NCI-H187 treated with DMSO at 0.1 percent for 48 hours (cell line): ENCODE results near the gene ELAVL3.

Experiments
- DNase-seq: peaks from one replicate; lab custom pipeline; 2025; lab: John Stamatoyannopoulos, UW

The ELAVL3 gene

DNA sequence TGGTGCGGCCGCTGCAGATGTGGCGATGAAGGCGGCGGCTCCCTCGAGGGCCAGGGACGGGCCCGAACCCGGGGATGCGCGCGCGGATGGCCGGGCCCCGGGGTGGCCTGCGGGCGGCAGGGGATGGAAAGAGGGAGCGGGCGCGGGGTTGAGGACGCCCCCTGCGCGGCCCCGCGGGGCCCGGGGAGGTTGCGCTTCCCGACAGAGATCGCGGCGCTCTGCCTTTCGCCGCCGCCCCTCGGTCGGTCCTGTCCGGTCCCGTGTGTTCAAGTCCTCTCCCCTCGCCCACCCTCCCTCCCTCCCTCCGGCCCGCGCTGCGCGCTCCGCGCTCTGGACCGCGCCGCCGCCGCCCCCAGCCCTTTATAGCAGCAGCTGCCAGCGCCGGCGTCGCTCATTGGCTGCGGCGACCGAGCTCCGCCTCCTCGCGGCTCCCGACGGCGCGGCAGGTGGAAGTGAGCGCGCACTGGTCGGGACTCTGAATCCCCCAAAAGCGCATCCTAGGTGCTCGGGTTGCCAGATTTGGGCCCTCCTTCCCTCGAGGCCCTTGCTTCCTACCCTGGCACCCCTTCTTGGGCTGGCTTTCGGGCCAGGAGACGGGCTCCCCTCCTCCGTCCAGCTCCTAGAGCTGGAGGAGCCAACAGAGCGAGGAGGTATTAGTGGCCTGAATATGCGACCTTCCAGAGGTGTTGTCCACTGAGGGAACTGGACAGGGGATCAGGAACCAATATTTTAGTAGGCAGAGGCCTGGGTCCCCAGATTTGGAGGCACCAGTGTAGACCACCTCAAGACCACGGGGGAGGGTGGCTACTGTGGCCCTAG, at the start of gene ELAVL3:
Gene ELAVL3 (minus strand): TSS at position 332 of the 819 bp plus-strand sequence. CDS start 438 bp downstream, outside the sequence.
- no peak for DNase-seq

DNA sequence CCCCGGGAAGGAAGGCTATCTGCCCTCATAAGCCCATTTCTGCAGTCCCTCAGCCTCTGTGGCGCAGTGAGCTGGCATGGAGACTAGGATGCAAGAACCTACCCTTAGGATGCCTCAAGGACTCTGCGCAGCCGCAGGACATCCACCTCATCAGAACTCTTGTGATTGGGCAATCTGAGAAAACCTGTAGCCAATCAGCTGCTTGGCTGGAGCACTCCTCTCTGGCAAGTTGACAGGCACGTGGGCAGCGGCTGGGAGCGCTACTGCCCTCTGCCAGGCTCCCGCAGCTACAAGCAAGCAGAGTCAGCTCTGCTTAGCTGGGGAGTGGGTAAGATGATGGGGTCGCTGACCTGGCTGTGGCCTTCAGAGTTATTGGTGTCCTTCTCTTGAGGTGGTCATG, 49.6 kb upstream of the ELAVL3 start:
- no peak for DNase-seq

DNA sequence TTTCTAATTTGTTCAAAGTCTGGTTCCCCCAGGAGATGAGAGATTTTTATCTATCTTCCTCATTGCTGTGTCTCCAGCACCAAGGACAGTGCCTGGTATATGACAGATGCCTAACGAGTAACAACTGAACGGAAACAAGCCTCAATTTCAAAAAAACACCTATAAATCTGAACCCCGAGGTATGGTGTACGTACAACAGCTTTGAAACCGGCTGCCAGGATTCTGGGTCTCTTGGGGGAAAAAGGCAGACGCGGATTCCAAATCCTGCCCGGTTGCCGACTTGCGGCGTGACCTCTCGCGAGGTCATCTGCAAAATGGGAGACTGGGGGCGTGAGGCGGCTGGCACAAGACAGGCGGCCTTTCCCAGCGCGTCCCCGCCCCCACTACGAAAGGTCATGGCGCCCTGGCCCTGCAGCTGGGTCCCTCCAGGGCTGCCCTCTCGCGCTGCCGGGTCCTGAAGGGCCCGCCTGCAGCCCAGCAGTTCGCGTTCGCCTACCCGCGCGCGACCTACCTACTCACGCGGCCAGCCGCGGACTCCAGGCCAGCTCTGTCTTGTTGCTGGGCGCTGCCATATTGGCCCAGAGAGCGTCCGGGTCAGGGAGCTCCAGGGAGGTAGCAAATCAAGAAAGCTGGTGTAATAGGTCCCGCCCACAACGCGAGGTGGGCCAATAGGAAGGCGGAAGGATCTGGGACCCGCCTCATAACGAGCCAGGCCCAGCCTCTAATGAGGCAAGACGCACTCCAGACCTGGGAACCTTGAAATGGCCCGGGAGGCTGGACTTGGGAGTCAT, 47.9 kb upstream of the ELAVL3 start, which contains the start of gene ECSIT:
Gene ECSIT (minus strand): TSS at position 584 of the 791 bp plus-strand sequence. CDS start 9,964 bp downstream, outside the sequence.
- DNase-seq = peak; percentile 72

DNA sequence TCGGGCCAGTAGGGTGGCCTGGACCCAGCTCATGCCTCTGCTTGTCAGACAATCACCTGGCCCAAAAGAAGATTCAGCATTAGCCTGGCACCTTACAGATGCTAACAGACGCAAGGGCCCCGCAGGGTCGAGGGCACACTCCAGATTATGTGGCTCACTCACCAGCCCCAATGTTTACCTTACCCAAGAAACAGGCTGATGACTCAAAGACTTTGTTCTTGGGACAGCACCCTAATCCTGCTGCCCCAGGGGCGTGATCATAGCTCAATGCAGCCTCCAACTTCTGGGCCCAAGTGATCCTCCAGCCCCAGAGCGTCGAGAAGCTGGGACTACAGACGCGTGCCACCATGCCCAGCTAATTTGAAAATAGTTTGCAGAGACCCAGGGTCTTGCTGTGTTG, 38.3 kb upstream of the ELAVL3 start:
- DNase-seq = no peak

DNA sequence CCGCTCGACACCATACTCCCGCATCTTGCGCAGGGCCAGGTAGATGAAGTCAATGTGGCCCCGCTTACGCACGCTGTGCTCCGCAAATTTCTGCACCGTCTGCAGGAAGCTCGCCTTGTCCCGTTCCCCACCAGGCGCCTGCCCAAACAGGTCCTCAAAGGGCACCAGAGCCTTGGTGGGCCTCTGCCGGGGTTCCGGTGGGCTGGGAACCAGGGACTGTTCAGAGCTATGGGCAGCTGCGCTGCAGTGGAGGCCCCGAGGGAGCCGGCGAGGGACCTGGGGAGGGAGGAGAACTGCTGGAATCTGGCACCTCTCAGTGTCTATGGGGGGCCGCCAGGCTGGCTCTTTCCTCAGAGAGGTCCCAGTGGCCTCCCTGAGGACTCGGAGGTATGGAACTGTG, 33.1 kb upstream of the ELAVL3 start:
- no peak for DNase-seq

DNA sequence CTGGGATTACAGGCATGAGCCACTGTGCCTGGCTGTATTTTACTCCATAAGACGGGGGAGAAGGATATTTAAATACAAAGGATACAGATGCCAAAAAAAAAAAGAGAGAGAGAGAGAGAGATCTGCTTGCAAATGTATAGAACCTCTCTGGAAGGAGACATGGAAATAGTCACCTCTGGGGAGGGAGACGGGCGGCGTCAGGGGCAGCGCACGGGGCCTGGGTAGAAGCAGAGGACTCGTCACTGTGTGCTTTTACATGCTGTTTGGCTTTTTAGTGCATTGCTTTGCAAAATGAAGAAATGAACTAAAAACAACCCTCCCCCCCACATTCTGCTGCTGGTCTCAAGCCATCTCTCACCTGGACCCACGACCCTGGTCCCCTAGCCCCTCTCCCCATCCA, 29.6 kb upstream of the ELAVL3 start:
- DNase-seq = no peak

DNA sequence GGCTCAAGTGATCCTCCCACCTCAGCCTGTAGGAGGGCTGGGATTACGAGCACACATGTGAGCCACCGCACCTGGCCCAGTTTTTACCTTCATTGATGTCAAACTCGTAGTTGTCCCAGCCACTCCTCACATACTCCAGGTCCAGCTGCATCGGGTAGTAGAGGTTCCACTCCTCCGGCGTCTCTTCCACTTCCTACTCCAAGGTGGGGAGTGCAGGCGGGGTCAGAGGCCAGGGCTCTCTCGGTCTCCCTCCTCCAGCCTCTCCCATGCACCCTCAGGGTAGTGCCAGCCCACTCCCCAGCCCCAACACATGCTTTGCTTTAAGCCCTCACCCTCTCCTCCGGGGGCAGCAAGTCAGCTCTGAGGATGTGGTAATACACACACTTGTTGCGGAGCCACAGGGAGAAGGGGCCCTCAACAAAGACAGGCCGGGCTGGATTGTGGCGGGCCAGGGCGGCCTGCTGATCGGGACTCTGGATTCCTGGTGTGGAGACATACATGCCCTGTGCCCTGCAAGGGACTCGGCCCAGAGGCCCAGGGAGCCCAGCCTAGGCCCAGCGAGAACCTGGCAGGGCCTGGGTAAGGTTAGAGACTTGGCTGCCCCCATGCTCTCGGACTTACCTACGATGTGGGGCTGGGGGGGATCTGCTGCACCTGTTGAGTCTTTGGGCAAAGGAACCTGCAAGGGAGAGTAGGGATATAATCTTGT, 26.7 kb upstream of the ELAVL3 start:
- no peak for DNase-seq

DNA sequence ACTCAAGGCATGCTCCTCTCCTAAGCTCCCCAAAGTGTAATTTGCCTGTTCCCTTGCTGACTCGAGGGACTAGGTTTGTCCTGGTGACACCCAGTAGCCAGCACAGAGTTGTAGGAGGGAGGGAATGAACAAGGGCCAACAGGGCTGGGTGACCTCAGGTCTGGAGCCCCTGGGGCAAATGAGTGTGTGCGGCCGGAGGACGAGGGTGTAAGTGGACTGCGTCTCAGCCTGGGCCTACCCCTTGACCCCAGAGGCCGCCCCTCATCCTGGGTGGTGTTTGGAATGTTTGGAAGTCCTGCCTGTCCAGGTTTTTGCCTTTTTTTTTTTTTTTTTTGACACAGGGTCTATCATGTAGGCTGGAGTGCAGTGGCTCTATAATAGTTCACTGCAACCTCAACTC, 26.1 kb upstream of the ELAVL3 start:
- DNase-seq = no peak

DNA sequence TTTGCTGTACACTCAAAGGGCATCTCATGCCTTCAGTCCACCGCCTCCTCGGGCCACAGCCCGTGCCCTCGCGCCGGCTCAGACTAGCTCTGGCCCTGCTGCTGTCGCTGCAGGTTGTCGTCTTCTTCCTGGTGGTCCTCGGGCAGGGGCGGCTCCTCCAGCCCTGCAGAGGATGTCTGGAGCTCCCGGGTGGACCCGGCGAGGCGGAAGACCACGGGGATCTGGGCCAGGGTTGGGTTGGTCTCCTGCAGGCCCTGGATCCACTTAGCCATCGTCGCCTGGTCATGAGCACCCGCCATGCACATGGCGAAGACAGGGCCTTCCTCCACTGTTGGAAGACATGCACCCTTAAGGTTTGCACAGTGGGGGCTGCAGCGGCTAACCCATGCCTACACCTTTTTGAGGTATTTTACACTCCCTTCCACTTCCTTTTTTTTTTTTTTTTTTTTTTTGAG, 25.3 kb upstream of the ELAVL3 start:
- no peak for DNase-seq

DNA sequence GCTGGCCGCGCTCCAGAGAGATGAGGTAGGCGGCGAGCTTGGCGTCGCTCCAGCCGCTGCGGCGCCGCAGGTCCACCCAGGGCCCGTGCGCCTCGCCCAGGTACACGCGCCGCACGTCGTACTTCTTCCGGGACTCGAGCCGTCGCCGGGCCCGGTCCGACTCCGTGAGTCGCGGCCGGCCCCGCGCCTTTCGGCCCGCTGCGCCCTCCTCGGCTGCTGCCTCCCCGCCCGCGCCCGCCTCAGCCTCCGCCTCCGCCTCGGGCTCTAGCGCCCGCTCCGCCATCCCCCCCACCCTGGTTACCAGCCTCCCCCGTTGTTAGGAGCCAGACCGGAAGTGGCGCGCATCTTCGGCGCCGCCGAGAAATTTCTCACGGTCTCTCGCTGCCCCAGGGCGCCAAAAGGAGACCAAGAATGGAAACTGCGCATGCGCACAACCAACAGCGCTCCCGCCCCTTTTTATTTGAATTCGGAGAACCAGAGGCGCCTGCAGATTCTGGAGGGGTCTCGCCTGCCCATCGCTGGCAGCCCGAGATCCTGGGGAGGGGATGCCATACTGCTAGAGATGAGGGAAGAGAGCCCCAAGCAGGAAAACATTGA, 24.8 kb upstream of the ELAVL3 start, which contains the start of gene ZNF653:
Gene ZNF653 (minus strand): TSS at position 336 of the 597 bp plus-strand sequence. CDS start 53 bp downstream, at position 283.
- peak; percentile 32 for DNase-seq

DNA sequence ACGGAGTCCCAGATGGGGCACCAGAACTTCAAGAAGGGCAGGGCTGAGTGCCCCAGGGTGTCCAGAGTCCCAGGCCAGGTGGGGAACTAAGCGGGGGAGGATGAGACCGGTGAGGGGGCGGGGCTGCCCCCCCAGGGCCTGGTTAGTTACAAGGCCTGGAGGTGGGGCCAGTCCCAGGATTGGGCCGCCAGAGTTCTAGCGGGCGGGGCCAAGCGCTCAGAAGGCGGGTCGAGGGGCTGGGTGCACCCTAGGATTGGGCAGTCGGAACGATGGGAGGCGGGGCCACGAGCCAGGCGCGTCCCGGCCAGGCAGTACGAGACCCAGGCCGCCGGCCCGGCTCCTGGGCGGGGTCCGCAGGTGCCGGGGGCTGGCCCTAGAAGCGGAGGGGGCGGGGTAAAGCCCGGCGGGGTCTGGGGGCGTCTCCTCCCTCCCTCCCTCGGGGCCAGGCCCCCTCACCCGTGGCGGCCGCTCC, 24.2 kb upstream of the ELAVL3 start:
- DNase-seq = peak; percentile 55

DNA sequence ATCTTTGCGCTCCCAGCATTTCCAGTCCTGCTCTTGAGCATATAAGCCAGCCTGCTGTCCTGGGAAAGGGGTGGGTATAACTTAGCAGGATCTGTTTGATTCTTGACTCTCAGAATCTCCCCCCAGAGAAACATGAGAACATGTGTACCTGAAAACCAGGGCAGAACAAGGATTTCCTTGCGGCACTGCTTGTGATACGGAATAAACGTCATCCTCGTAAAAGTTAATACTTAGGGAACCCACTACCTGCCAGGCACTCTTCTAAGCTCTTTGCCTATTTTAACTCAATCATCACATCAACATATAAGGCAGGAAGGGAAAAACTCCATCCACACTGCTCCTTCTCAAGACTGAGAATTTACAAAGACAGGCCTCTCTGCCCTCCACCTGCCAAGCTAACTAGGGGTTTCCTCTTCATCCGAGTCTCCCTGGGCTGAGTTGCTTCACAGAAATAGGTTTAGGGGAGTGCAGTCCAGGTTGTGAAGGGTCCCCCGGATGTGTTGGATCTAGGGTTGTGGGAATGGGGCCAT, 23.7 kb upstream of the ELAVL3 start:
- DNase-seq = no peak

DNA sequence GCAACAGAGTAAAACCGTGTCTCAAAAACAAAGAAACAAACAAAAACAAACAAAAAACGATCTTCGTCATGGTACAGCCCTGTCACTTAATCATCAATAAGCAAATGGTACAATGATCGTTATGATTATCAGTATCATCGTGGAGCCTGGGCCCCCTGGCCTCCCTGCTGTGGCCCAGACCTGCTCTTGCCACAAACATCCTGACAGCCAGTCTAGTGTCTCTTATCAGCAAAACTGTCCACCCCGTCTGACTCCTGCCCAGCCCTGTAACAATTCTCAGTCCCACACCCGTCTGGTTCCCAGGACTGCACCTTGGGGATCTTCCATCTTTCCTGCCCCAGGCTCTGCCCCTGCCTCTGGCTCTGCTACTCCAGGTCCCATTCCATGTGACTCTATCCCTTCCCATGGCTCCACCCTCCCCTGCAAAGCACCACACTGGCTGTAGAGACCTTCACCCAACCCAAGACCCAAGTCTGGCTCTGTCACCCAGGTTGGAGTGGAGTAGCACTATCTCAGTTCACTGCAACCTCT, 19.1 kb upstream of the ELAVL3 start:
- DNase-seq = no peak

DNA sequence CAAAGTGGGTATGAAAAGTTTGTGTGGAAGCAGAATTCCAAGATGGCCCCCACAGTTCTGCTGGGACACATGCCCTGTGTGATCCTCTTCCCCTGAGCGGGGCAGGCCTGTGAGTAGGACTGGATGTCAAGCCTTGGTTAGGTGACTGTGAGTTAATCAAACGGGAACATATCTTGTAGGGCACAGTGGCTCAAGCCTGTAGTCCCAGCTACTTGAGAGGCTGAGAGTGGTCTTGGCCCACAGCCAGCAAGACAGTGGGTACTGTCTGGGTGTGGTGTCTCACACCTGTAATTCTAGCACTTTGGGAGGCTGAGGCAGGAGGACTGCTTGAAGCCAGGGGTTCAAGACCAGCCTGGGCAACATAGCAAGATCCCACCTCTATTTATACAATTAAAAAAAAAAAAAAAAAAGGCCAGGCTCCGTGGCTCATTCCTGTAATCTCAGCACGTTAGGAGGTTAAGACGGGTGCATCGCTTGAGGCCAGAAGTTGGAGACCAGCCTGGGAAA, 18.4 kb upstream of the ELAVL3 start:
- no peak for DNase-seq

DNA sequence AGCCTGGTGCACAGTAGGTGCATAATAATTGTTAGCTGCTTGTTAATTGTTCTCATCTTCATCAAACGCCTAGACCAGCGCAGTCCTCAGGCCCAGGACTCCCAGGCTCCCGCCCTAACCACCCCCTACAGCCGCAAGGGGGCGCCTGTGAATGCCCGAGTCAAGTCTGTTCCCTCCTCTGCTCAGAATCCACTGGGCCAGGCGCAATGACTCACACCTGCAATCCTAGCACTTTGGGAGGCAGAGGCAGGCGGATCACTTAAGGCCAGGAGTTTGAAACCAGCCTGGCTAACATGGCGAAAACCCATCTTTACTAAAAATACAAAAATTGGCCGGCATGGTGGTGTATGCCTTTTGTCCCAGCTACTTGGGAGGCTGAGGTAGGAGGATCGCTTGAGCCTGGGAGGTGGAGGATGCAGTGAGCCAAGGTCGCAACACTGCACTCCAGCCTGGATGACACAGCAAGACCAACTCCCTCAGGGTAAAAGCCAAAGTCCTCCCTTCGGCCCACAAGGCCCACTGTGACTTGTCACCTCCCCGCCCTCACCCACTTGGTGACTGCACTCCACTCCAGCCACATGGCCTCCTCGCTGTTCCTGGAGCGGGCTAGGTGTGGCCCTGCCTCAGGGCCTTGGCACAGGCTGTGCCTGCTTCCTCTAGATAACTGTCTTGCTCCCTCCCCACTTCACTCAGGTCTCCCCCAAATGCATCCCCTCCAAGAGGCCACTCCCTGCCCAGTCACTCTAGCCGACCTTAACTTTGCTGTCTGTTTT, 15.7 kb upstream of the ELAVL3 start:
- DNase-seq = no peak

DNA sequence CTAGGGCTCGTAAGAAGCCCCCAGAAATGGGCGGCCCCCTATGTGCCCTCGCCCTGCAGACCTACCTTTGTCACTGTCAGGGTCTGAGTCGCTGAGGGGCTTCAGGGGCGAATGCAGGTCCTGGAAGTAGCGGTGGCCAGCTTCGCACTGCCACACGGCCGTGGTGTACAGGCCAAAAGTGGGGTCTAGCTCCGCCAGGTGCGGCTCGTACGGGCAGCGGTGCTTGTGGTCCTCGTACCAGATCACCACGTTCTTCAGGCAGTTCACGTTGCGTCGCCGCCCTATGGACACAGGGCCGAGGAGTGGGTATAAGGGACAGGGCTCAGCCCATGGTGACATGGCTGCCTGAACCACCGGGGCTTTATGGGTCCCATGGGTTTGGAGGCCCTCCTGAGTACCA, 15.0 kb upstream of the ELAVL3 start:
- DNase-seq = no peak

DNA sequence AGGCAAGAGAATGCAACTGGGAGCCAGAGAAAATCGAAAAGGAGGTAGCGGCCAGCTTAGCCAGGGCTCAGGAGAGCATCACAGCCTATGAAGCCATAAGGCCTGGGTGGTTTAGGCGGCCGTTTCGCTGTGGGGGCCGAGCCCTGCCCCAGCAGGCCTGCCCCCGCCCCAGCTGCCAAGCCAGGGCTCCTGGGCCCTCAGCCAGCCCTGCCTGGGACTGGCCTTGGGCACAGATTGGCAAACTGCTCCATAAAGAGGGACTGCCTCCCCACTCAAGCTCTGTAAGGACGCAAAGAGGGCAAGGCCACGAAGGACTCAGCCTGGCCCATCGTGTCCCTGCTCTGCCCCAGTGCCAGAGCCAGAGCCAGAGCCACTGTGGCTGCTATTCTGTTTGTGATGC, 14.6 kb upstream of the ELAVL3 start:
- no peak for DNase-seq

DNA sequence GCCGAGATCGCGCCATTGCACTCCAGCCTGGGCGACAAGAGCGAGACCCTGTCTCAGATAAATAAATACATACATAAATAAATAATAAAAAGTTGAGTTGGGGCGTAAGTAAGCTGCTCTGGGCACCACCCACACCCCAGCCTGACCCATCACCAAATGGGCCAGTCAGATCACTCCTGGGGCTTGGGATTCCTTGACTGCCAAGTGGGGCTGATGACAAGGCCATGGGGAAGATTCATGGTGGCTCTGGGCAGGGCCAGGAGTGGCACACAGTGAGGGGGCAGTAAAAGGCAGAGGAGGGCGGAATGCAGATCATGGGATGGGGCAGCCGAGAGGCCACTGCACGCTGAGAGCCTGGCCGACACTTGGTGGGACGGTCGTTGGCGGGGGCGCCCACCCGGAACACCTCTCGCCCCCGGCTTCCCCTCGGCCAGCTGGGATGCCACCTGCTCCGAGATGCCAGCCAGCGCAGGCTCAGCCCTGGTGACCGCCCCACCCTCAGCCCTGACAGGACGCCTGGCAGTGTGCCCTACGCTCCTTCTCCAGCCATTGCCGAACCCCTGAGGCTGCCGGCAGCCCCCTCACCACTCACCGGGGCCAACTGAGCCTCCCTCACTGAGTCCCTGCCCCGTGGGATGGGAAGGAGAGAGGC, 13.9 kb upstream of the ELAVL3 start:
- DNase-seq = no peak

DNA sequence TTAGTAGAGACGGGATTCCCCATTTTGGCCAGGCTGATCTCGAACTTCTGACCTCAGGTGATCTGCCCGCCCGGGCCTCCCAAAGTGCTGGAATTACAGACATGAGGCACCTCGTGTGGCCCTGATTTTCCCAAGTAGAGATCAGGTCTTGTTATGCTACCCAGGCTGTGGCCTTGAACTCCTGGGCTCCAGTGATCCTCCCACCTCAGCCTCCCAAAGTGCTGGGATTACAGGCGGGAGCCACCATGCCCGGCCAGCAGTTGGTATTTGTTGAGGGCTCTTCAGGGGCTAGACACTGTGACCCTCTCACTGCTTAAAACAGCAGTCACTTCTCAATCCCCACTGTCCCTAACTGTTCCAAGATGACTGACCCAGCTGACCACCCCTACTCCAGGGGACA, 8.5 kb upstream of the ELAVL3 start:
- no peak for DNase-seq
